Keratinocyte (primary cell): ENCODE results near the gene MPLKIP. TPM values are rescaled to one million over a fixed set of nuclear protein-coding genes. Genes with fewer than 3 reads are reported as not detected.
"Not testable (repeated sequence)": the region's sequence is repeated elsewhere in the genome, so short reads cannot be mapped to it uniquely, and the experiment has no call there.

Experiments used
- DNase-seq: peaks from one replicate; pipeline ENCODE4 v3.0.0-alpha.2; 2011; ENCODE audit warnings: low read depth, missing footprints, low spot score
- FAIRE-seq: peaks from 2 replicates; lab custom pipeline; 2011; peaks lifted over from hg19 to GRCh38; lab: Jason Lieb, UNC
- H2AFZ ChIP-seq: 2 replicates; pipeline ENCODE4 v1.6.0; 2012; ENCODE audit warnings: low read length, control low read depth, inconsistent platforms; ENCODE audit not compliant: control insufficient read depth
- H3K27ac ChIP-seq: 2 replicates; pipeline ENCODE4 v1.5.1; 2011; ENCODE audit warnings: low read length; ENCODE audit not compliant: control insufficient read depth, insufficient read depth
- H3K27me3 ChIP-seq: 3 replicates; pipeline ENCODE4 v1.6.0; 2011; ENCODE audit warnings: low read length; ENCODE audit not compliant: control insufficient read depth, insufficient read depth; ENCODE audit errors: extremely low read depth
- H3K36me3 ChIP-seq, 2 experiments: 2 replicates in 1 of 2; 3 replicates in 1 of 2; pipeline ENCODE4 v1.5.1; 2011; ENCODE audit warnings: low read length in 2 of 2, mild to moderate bottlenecking in 1 of 2; ENCODE audit not compliant: control insufficient read depth in 2 of 2, insufficient read depth in 2 of 2; ENCODE audit errors: extremely low read depth in 1 of 2
- H3K4me1 ChIP-seq: 3 replicates; pipeline ENCODE4 v1.5.1; 2011; ENCODE audit warnings: low read length; ENCODE audit not compliant: control insufficient read depth, insufficient read depth; ENCODE audit errors: extremely low read depth
- H3K4me2 ChIP-seq: 3 replicates; pipeline ENCODE4 v1.6.0; 2011; ENCODE audit warnings: low read depth, low read length; ENCODE audit not compliant: control insufficient read depth, insufficient read depth; ENCODE audit errors: extremely low read depth
- H3K4me3 ChIP-seq, 3 experiments: fragments of 200-600 bp in 1 of 3; sonication (generic) in 1 of 3; 2 replicates in 2 of 3; 3 replicates in 1 of 3; pipeline ENCODE4 v1.5.1; 2011 to 2016; ENCODE audit warnings: low read length in 3 of 3, mild to moderate bottlenecking in 3 of 3, control low read depth in 2 of 3, inconsistent platforms in 1 of 3, low read depth in 1 of 3, mixed read lengths in 1 of 3, mixed run types in 1 of 3, moderate library complexity in 1 of 3; ENCODE audit not compliant: control insufficient read depth in 2 of 3, insufficient read depth in 2 of 3; ENCODE audit errors: extremely low read depth in 1 of 3
- H3K79me2 ChIP-seq: 2 replicates; pipeline ENCODE4 v1.6.0; 2012; ENCODE audit warnings: low read length; ENCODE audit not compliant: control insufficient read depth, insufficient read depth
- H3K9ac ChIP-seq: 3 replicates; pipeline ENCODE4 v1.6.0; 2011; ENCODE audit warnings: low read length; ENCODE audit not compliant: control insufficient read depth, insufficient read depth; ENCODE audit errors: extremely low read depth
- H3K9me1 ChIP-seq: 3 replicates; pipeline ENCODE4 v1.6.0; 2011; ENCODE audit warnings: low read length; ENCODE audit not compliant: control insufficient read depth, insufficient read depth; ENCODE audit errors: extremely low read depth
- H3K9me3 ChIP-seq: 2 replicates; pipeline ENCODE4 v1.5.1; 2012; ENCODE audit warnings: low read depth, low read length; ENCODE audit not compliant: control insufficient read depth
- H4K20me1 ChIP-seq: 3 replicates; pipeline ENCODE4 v1.6.0; 2011; ENCODE audit warnings: low read length; ENCODE audit not compliant: control insufficient read depth, insufficient read depth; ENCODE audit errors: extremely low read depth
- EZH2 ChIP-seq: IDR thresholded peaks from one replicate; pipeline ENCODE4 v1.6.1; 2012; ENCODE audit warnings: inconsistent platforms, mild to moderate bottlenecking, low read length, moderate library complexity
- dilution Hi-C: fragments of 300-500 bp; cut with MboI; formaldehyde crosslinking; loops from one replicate; pipeline ENCODE4 v1.7.0; 2020; ENCODE audit warnings: low sequenced_read_pairs; ENCODE audit not compliant: extremely low pct_ligation_motif_present
- polyA plus RNA-seq, 5 experiments: library from polyadenylated mRNA; depleted of rRNA in 3 of 5; stranded (reverse) in 3 of 5; stranded (forward) in 1 of 5; unstranded in 1 of 5; fragments of >200 nt; gene quantifications; 1 replicate in 1 of 5; 2 replicates in 3 of 5; 3 replicates in 1 of 5; pipeline versions ENCODE4 v1.2.1 to v1.2.3, GENCODE V29; 2011 to 2012; ENCODE audit warnings: missing spikeins in 2 of 5, low read depth in 1 of 5, low replicate concordance in 1 of 5
- TF ChIP-seq, protein P1 (sequence below), 3 experiments: IDR thresholded peaks in 1 of 3; conservative IDR thresholded peaks in 1 of 3; optimal IDR thresholded peaks in 1 of 3; 2 replicates in 2 of 3; 3 replicates in 1 of 3; pipeline versions ENCODE3 to v1.5.1; 2011; ENCODE audit warnings: low read length in 3 of 3, mild to moderate bottlenecking in 3 of 3, moderate library complexity in 2 of 3, control low read depth in 1 of 3, inconsistent platforms in 1 of 3; ENCODE audit not compliant: insufficient read depth in 2 of 3; ENCODE audit errors: extremely low read depth in 1 of 3

MPLKIP gene
- polyA plus RNA-seq, 1 donor (not counting 4 experiments of a cell fraction or from before 2014, with no cell fraction given), result 43.3 TPM

DNA sequence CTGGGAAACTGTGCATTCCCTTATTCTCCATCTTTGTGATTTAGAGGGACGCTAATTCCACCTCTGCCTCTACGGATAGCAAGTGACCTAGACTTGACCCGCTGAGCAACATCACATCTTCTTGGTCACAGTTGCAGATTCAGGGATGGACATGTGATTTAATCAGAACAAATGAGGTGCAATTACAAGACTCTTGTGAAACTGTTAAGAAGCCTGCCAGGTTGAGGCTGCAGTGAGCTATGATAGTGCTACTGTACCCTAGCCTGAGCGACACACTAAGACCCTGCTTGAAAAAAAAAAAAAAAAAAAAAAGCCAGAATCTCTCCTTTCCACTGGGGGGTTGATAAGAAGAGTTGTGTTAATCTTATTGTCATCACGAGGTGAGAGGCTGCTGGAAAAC lies 14.4 kb downstream of the MPLKIP start:
- dilution Hi-C loops, result no loop called here
- H3K9me1 ChIP-seq, result no peaks in the 10 kb centered on the region
- FAIRE-seq, result no peak
- no peaks in the 10 kb centered on the region for H3K9me3 ChIP-seq
- H3K27me3 ChIP-seq, result no peaks in the 10 kb centered on the region
- H3K79me2 ChIP-seq, result no peaks in the 10 kb centered on the region
- no peaks in the 10 kb centered on the region for H4K20me1 ChIP-seq
- H3K4me2 ChIP-seq, result no peak overlapping the region
- H3K27ac ChIP-seq, result no peak overlapping the region
- TF ChIP-seq, protein P1, sequence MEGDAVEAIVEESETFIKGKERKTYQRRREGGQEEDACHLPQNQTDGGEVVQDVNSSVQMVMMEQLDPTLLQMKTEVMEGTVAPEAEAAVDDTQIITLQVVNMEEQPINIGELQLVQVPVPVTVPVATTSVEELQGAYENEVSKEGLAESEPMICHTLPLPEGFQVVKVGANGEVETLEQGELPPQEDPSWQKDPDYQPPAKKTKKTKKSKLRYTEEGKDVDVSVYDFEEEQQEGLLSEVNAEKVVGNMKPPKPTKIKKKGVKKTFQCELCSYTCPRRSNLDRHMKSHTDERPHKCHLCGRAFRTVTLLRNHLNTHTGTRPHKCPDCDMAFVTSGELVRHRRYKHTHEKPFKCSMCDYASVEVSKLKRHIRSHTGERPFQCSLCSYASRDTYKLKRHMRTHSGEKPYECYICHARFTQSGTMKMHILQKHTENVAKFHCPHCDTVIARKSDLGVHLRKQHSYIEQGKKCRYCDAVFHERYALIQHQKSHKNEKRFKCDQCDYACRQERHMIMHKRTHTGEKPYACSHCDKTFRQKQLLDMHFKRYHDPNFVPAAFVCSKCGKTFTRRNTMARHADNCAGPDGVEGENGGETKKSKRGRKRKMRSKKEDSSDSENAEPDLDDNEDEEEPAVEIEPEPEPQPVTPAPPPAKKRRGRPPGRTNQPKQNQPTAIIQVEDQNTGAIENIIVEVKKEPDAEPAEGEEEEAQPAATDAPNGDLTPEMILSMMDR (optimal IDR thresholded peaks at IDR 0.05 in 1 of 3, IDR thresholded peaks at IDR 0.05 in 1 of 3, conservative IDR thresholded peaks at IDR 0.05 in 1 of 3; ENCODE audit: extremely low read depth in 1 of 3, insufficient read depth in 2 of 3, low read length in 3 of 3), result no peak
- TF ChIP-seq EZH2, result no peak
- no peak for DNase-seq
- H3K9ac ChIP-seq, result no peak overlapping the region
- no peak overlapping the region for H3K4me3 ChIP-seq
- H3K4me1 ChIP-seq, result no peaks in the 10 kb centered on the region
- no peaks in the 10 kb centered on the region for H3K36me3 ChIP-seq
- no peak overlapping the region for H2AFZ ChIP-seq

DNA sequence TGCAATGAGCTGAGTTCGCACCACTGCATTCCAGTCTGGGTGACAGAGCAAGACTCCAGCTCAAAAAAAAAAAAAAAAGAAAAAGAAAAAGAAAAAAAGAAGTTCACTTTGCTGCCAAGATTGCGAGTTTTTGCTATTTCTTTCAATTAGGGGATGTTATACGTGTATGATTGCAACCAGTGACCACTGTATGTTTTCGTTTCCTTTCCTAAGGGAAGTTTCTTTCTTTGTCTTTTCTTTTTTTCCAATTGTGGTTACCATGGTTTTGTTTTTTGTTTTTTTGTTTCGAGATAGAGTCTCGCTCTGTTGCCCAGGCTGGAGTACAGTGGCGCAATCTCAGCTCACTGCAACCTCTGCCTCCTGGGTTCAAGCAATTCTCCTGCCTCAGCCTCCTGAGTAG lies 16.2 kb downstream of the MPLKIP start:
- dilution Hi-C loops, H3K27me3 ChIP-seq, H3K4me1 ChIP-seq, H3K9me3 ChIP-seq, H3K27ac ChIP-seq, DNase-seq, H3K36me3 ChIP-seq, H4K20me1 ChIP-seq, H3K4me2 ChIP-seq, H3K4me3 ChIP-seq, H3K9ac ChIP-seq, FAIRE-seq, H3K9me1 ChIP-seq, H2AFZ ChIP-seq, H3K79me2 ChIP-seq: not testable (repeated sequence)

DNA sequence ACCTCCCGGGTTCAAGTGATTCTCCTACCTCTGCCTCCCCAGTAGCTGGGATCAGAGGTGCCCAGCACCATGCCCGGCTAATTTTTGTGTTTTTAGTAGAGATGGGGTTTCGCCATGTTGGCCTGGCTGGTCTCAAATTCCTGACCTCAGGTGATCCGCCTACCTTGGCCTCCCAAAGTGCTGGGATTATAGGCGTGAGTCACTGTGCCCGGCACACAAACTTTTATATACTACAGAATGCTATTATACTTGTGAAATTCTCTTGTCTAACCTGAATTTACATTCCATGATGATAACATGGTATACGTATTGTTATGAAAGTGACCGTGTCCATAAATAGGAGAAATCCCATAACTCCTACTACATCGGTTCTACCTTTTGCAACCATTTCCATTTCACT lies 17.2 kb downstream of the MPLKIP start:
- H3K4me2 ChIP-seq, H4K20me1 ChIP-seq, FAIRE-seq, H3K27me3 ChIP-seq, H3K9ac ChIP-seq, H3K9me3 ChIP-seq, H3K9me1 ChIP-seq, H2AFZ ChIP-seq, H3K4me3 ChIP-seq, H3K36me3 ChIP-seq, DNase-seq, H3K4me1 ChIP-seq, dilution Hi-C loops, H3K27ac ChIP-seq, H3K79me2 ChIP-seq: not testable (repeated sequence)
